GM12878 (cell line): ENCODE data around the gene PFKFB3. TPM values are rescaled to one million over a fixed set of nuclear protein-coding genes. Genes with fewer than 3 reads are reported as not detected.

Experiments used
- ATAC-seq: fragments of 200-7000 bp; cut with Tn5 transposase; 3 replicates; pipeline ENCODE4 v1.9.1; 2020; ENCODE audit warnings: mild to moderate bottlenecking, moderate library complexity
- BruUV-seq: library from RNA; stranded (reverse); fragments of 400-500 nt; replicated peaks from 2 replicates; lab custom pipeline; 2021; lab: Mats Ljungman, UMichigan
- CTCF ChIA-PET: fragments of 300-600 bp; sonication (Branson Sonifier 250); formaldehyde crosslinking; extraction: SDS; loops from one replicate; lab custom pipeline; 2021; ENCODE audit warnings: inconsistent platforms; lab: Yijun Ruan, JAX
- POLR2A ChIA-PET: fragments of 350-600 bp; formaldehyde crosslinking; extraction: SDS; loops from one replicate; lab custom pipeline; 2021; ENCODE audit warnings: inconsistent platforms; lab: Charles Lee
- RAD21 ChIA-PET: fragments of 300-600 bp; sonication (Branson Sonifier 250); formaldehyde crosslinking; loops from one replicate; lab custom pipeline; 2023; ENCODE audit warnings: antibody characterized with exemption; ENCODE audit not compliant: unreplicated experiment; lab: Charles Lee
- SMC1A ChIA-PET: fragments of 300-600 bp; sonication (Branson Sonifier 250); formaldehyde crosslinking; loops from one replicate; lab custom pipeline; 2023; ENCODE audit not compliant: unreplicated experiment, uncharacterized antibody; lab: Charles Lee
- DNase-seq: peaks from one replicate; pipeline ENCODE4 v3.0.0-alpha.2; 2011; ENCODE audit warnings: low read depth, low spot score
- FAIRE-seq: peaks from 3 replicates; lab custom pipeline; 2011; peaks lifted over from hg19 to GRCh38; lab: Jason Lieb, UNC
- H2AFZ ChIP-seq: 2 replicates; pipeline ENCODE4 v1.6.0; 2011; ENCODE audit warnings: low read depth, low read length, control low read depth; ENCODE audit not compliant: control insufficient read depth
- H3K27ac ChIP-seq: 2 replicates; pipeline ENCODE4 v1.5.1; 2011; ENCODE audit warnings: control low read depth; ENCODE audit not compliant: control insufficient read depth, insufficient read depth
- H3K27me3 ChIP-seq, 2 experiments: replicated peaks in 1 of 2; 2 replicates each; pipeline versions ENCODE4 v1.6.0 to v1.6.1; 2011; ENCODE audit warnings: low read length in 1 of 2; ENCODE audit not compliant: control insufficient read depth in 2 of 2, insufficient read depth in 2 of 2
- H3K36me3 ChIP-seq, 2 experiments: 2 replicates each; pipeline ENCODE4 v1.5.1; 2011; ENCODE audit warnings: low read length in 1 of 2; ENCODE audit not compliant: control insufficient read depth in 2 of 2, insufficient read depth in 2 of 2
- H3K4me1 ChIP-seq: 2 replicates; pipeline ENCODE4 v1.6.1; 2011; ENCODE audit warnings: mild to moderate bottlenecking, low read length, moderate library complexity, mixed read lengths; ENCODE audit not compliant: control insufficient read depth, insufficient read depth
- H3K4me2 ChIP-seq: 2 replicates; pipeline ENCODE4 v1.6.0; 2011; ENCODE audit warnings: control low read depth; ENCODE audit not compliant: control insufficient read depth, insufficient read depth
- H3K4me3 ChIP-seq: fragments of 200-600 bp; sonication (generic); 2 replicates; pipeline ENCODE4 v1.5.1; 2016
- H3K79me2 ChIP-seq: 2 replicates; pipeline ENCODE4 v1.6.0; 2011; ENCODE audit warnings: low read length; ENCODE audit not compliant: control insufficient read depth, insufficient read depth
- H3K9ac ChIP-seq: 2 replicates; pipeline ENCODE4 v1.8.0; 2011; ENCODE audit warnings: low read length, control low read depth, mixed read lengths; ENCODE audit not compliant: control insufficient read depth, insufficient read depth
- H3K9me3 ChIP-seq: replicated peaks from 3 replicates; pipeline ENCODE4 v1.5.1; 2011; ENCODE audit warnings: mild to moderate bottlenecking, low read length; ENCODE audit not compliant: control insufficient read depth, insufficient read depth
- H4K20me1 ChIP-seq: 2 replicates; pipeline ENCODE4 v1.6.0; 2011; ENCODE audit not compliant: control insufficient read depth, insufficient read depth
- BRCA1 ChIP-seq: IDR thresholded peaks from 2 replicates; pipeline ENCODE4 v1.6.1; 2011; ENCODE audit warnings: low read depth, low read length, improper control_type of control experiment
- CUX1 ChIP-seq: IDR thresholded peaks from 2 replicates; pipeline ENCODE4 v1.6.1; 2012; ENCODE audit warnings: improper control_type of control experiment, low read depth, low read length; ENCODE audit not compliant: insufficient replicate concordance
- ESRRA ChIP-seq: IDR thresholded peaks from 2 replicates; pipeline ENCODE4 v1.6.1; 2012; ENCODE audit warnings: mild to moderate bottlenecking, low read length, improper control_type of control experiment
- FOXK2 ChIP-seq: fragments of 450-650 bp; IDR thresholded peaks from 2 replicates; pipeline ENCODE4 v1.6.1; 2017; ENCODE audit warnings: mild to moderate bottlenecking, moderate library complexity
- HDAC2 ChIP-seq: fragments of 200-600 bp; sonication (generic); IDR thresholded peaks from 2 replicates; pipeline ENCODE4 v1.6.1; 2017
- MXI1 ChIP-seq: fragments of 150-350 bp; IDR thresholded peaks from 2 replicates; pipeline ENCODE4 v1.6.1; 2011; ENCODE audit warnings: low read depth, mild to moderate bottlenecking, inconsistent platforms, low read length, improper control_type of control experiment
- RBBP5 ChIP-seq: fragments of 200-600 bp; sonication (generic); conservative IDR thresholded peaks from 2 replicates; pipeline ENCODE4 v1.6.1; 2016
- RELA ChIP-seq: fragments of 450-650 bp; IDR thresholded peaks from 2 replicates; pipeline ENCODE4 v1.8.0; 2014; ENCODE audit warnings: borderline replicate concordance; ENCODE audit not compliant: partially characterized antibody
- SUZ12 ChIP-seq: fragments of 200-600 bp; sonication (generic); IDR thresholded peaks from one replicate; pipeline ENCODE4 v1.6.1; 2018; ENCODE audit warnings: antibody characterized with exemption, mild to moderate bottlenecking; ENCODE audit not compliant: unreplicated experiment
- ZBTB40 ChIP-seq: fragments of 450-650 bp; IDR thresholded peaks from 2 replicates; pipeline ENCODE4 v1.6.1; 2016; ENCODE audit warnings: mild to moderate bottlenecking, moderate library complexity, borderline replicate concordance
- WGBS: methylation state at CpG from one replicate; pipeline ENCODE4 v1.1.6; 2016; ENCODE audit warnings: low lambda C conversion rate; ENCODE audit not compliant: insufficient replicate concordance, insufficient coverage; ENCODE audit errors: missing lambda C conversion rate; 5-methylcytosine and 5-hydroxymethylcytosine counted together
- in situ Hi-C: fragments of 300-500 bp; cut with MboI; formaldehyde crosslinking; loops from 9 replicates; pipeline ENCODE4 v1.14.3; 2018; ENCODE audit warnings: mixed read lengths
- intact Hi-C: fragments of 100-400 bp; cut with micrococcal nuclease; formaldehyde crosslinking; loops from one replicate; pipeline ENCODE4 v1.14.2; 2022; ENCODE audit not compliant: unreplicated experiment
- polyA plus RNA-seq, 11 experiments: library from polyadenylated mRNA; depleted of rRNA in 4 of 11; unstranded in 6 of 11; stranded (reverse) in 5 of 11; fragments of >200 nt; fragmentation: Nextera tagmentation in 4 of 11; fragmentation: Illumina TruSeq in 1 of 11; extraction: Ambion mirVana in 4 of 11; extraction: Trizol in 1 of 11; gene quantifications; 1 replicate in 1 of 11; 2 replicates in 10 of 11; pipeline versions ENCODE4 v1.2.1 to v1.2.3, GENCODE V29; 2011 to 2016; ENCODE audit warnings: inconsistent platforms in 2 of 11, missing spikeins in 2 of 11, low read depth in 1 of 11
- total RNA-seq, 4 experiments: library from RNA; depleted of rRNA in 3 of 4; stranded (reverse); fragments of >200 nt in 3 of 4; fragmentation: Illumina TruSeq in 1 of 4; extraction: Trizol in 1 of 4; gene quantifications; 2 replicates each; pipeline versions ENCODE4 v1.2.1 to v1.2.3, GENCODE V29; 2013 to 2021

Gene PFKFB3
- total and polyA plus RNA-seq, 10 of the 15 experiments (the other 5 are each of a cell fraction or from before 2014, with no cell fraction given): 1.6 to 46.7 (median 13.7) TPM

GRCh38 chr10:6274040-6274439 is 71.3 kb downstream of the PFKFB3 start (continued):
- TF ChIP-seq RELA: no peak
- TF ChIP-seq, all 136 proteins: peak for 0

GRCh38 chr10:6274484-6274883 is 71.8 kb downstream of the PFKFB3 start:
- POLR2A ChIA-PET: interaction anchor here (0.7 to 2.1 kb wide), 8 partner anchors 12 to 123 kb away, joined by 3 to 15 read pairs (median 6); no protein-coding TSS in a partner anchor
- ATAC-seq (no peak), DNase-seq (no peak), FAIRE-seq (no peak)
- in situ Hi-C loops (no loop called here), intact Hi-C loops (loop anchor here (5.0 to 10.0 kb wide), 2 partner anchors 132 to 1200 kb away; no protein-coding TSS in a partner anchor)
- Histone ChIP-seq H2AFZ (no peak overlapping the region), H3K9me3 (peaks cover 5% of the 10 kb centered on the region; the same call in 2 of the 3 replicates), H3K4me2 (peak overlapping the region; percentile 73; the same call in 1 of the 2 replicates), H3K36me3 (no peaks in the 10 kb centered on the region), H3K9ac (no peak overlapping the region), H3K4me3 (no peak overlapping the region), H3K79me2 (no peaks in the 10 kb centered on the region), H4K20me1 (no peaks in the 10 kb centered on the region), H3K27me3 (no peaks in the 10 kb centered on the region), H3K27ac (no peak overlapping the region), H3K4me1 (peaks cover 36% of the 10 kb centered on the region)
- RAD21 ChIA-PET: interaction anchor here (0.5 to 2.8 kb wide), 11 partner anchors 8 to 132 kb away, joined by 3 to 32 read pairs (median 6); partner anchors contain the start of gene PFKFB3
- no TSS peak for BruUV-seq
- WGBS: 43% methylated on average over 7 of the region's 7 CpGs
- CTCF ChIA-PET: interaction anchor here (0.9 to 2.2 kb wide), 9 partner anchors 21 to 188 kb away, joined by 3 to 10 read pairs (median 4); partner anchors contain the start of gene PFKFB3
- SMC1A ChIA-PET: interaction anchor here (1.1 to 3.2 kb wide), 9 partner anchors 9 to 127 kb away, joined by 3 to 42 read pairs (median 10); no protein-coding TSS in a partner anchor
- TF ChIP-seq SUZ12: no peak
- no peak for TF ChIP-seq CUX1
- TF ChIP-seq MXI1: no peak
- TF ChIP-seq RBBP5: no peak
- TF ChIP-seq HDAC2: no peak
- no peak for TF ChIP-seq ZBTB40
- TF ChIP-seq BRCA1: no peak
- TF ChIP-seq FOXK2: no peak
- no peak for TF ChIP-seq ESRRA
